HepG2 (cell line): ENCODE data around the gene ZBTB46. TPM values are rescaled to one million over a fixed set of nuclear protein-coding genes. Genes with fewer than 3 reads are reported as not detected.
A peak's percentile ranks its signal among the peaks of the same experiment; 100 is the strongest.

Experiments used
- AKAP8 ChIP-seq: sonication (generic); formaldehyde crosslinking; IDR thresholded peaks from 2 replicates; pipeline ENCODE4 v1.5.1; 2020; ENCODE audit warnings: mild to moderate bottlenecking, missing genetic modification reagents
- ARHGAP35 ChIP-seq: sonication (generic); formaldehyde crosslinking; IDR thresholded peaks from 2 replicates; pipeline ENCODE4 v1.9.0; 2022; ENCODE audit warnings: mild to moderate bottlenecking, inconsistent platforms, moderate library complexity, missing genetic modification reagents, borderline replicate concordance
- ATF5 ChIP-seq: sonication (generic); formaldehyde crosslinking; IDR thresholded peaks from 2 replicates; pipeline ENCODE4 v1.4.0; 2020; ENCODE audit warnings: mild to moderate bottlenecking, low read depth, missing genetic modification reagents
- CEBPZ ChIP-seq: IDR thresholded peaks from 2 replicates; pipeline ENCODE4 v1.6.1; 2012; ENCODE audit warnings: low read length, improper control_type of control experiment
- ELK4 ChIP-seq: sonication (generic); formaldehyde crosslinking; IDR thresholded peaks from 2 replicates; pipeline ENCODE4 v1.9.0; 2021; ENCODE audit warnings: missing genetic modification reagents, borderline replicate concordance
- MED13 ChIP-seq: sonication (generic); formaldehyde crosslinking; IDR thresholded peaks from 2 replicates; pipeline ENCODE4 v1.5.0; 2020; ENCODE audit warnings: missing genetic modification reagents
- NPAS2 ChIP-seq: sonication (generic); formaldehyde crosslinking; IDR thresholded peaks from 2 replicates; pipeline ENCODE4 v1.8.0; 2022; ENCODE audit warnings: mild to moderate bottlenecking, missing genetic modification reagents, borderline replicate concordance
- PAXIP1 ChIP-seq: sonication (generic); formaldehyde crosslinking; conservative IDR thresholded peaks from 2 replicates; pipeline ENCODE4 v1.4.0; 2020; ENCODE audit warnings: mild to moderate bottlenecking, missing genetic modification reagents, moderate library complexity
- SALL2 ChIP-seq: sonication (generic); formaldehyde crosslinking; IDR thresholded peaks from 2 replicates; pipeline ENCODE4 v1.8.1; 2023; ENCODE audit warnings: mild to moderate bottlenecking, missing genetic modification reagents, inconsistent platforms
- SIX1 ChIP-seq: sonication (generic); formaldehyde crosslinking; IDR thresholded peaks from 2 replicates; pipeline ENCODE4 v1.4.0; 2020; ENCODE audit warnings: missing genetic modification reagents, borderline replicate concordance
- SRSF4 ChIP-seq: fragments of 200-400 bp; formaldehyde crosslinking; IDR thresholded peaks from one replicate; pipeline ENCODE4 v1.6.1; 2018; ENCODE audit warnings: mild to moderate bottlenecking, low read depth, low read length, moderate library complexity; ENCODE audit not compliant: poor library complexity, severe bottlenecking
- TOPORS ChIP-seq: sonication (generic); formaldehyde crosslinking; IDR thresholded peaks from 2 replicates; pipeline ENCODE4 v1.8.0; 2023; ENCODE audit warnings: mild to moderate bottlenecking, missing genetic modification reagents
- ZKSCAN1 ChIP-seq: fragments of 150-350 bp; IDR thresholded peaks from 2 replicates; pipeline ENCODE4 v1.6.1; 2014; ENCODE audit warnings: low read length
- ZNF367 ChIP-seq: sonication (generic); formaldehyde crosslinking; IDR thresholded peaks from 2 replicates; pipeline ENCODE4 v1.4.0; 2020; ENCODE audit warnings: missing genetic modification reagents, borderline replicate concordance
- ZNF382 ChIP-seq: sonication (generic); formaldehyde crosslinking; IDR thresholded peaks from 2 replicates; pipeline ENCODE4 v1.5.0; 2020; ENCODE audit warnings: missing genetic modification reagents, mild to moderate bottlenecking, borderline replicate concordance
- ZNF777 ChIP-seq: sonication (generic); formaldehyde crosslinking; IDR thresholded peaks from 2 replicates; pipeline ENCODE4 v1.4.0; 2020; ENCODE audit warnings: missing genetic modification reagents
- ZNF782 ChIP-seq: sonication (generic); formaldehyde crosslinking; IDR thresholded peaks from 2 replicates; pipeline ENCODE4 v1.4.0; 2020; ENCODE audit warnings: missing genetic modification reagents, mild to moderate bottlenecking, borderline replicate concordance
- polyA plus RNA-seq, 8 experiments: library from polyadenylated mRNA; depleted of rRNA in 3 of 8; stranded (reverse) in 7 of 8; unstranded in 1 of 8; fragments of >200 nt; fragmentation: Illumina TruSeq in 4 of 8; extraction: Trizol in 4 of 8; gene quantifications; 2 replicates each; pipeline versions ENCODE4 v1.2.1 to v1.2.3, GENCODE V29; 2011 to 2016; ENCODE audit warnings: low read depth in 4 of 8, missing spikeins in 1 of 8, mixed read lengths in 1 of 8; ENCODE audit not compliant: insufficient read depth in 1 of 8
- total RNA-seq, 5 experiments: library from RNA; depleted of rRNA; stranded (reverse); fragments of >200 nt; fragmentation: Illumina TruSeq; extraction: Trizol; gene quantifications; 2 replicates each; pipeline ENCODE4 v1.2.3, GENCODE V29; 2016; ENCODE audit warnings: low read depth in 1 of 5
- TF ChIP-seq, protein P1 (sequence below): sonication (generic); formaldehyde crosslinking; IDR thresholded peaks from 2 replicates; pipeline ENCODE4 v1.5.0; 2020; ENCODE audit warnings: mild to moderate bottlenecking, missing genetic modification reagents

The ZBTB46 gene
- total and polyA plus RNA-seq, 2 of the 13 experiments (the other 11 are each of a cell fraction or from before 2014, with no cell fraction given), result 1.6 to 13.5 TPM

DNA sequence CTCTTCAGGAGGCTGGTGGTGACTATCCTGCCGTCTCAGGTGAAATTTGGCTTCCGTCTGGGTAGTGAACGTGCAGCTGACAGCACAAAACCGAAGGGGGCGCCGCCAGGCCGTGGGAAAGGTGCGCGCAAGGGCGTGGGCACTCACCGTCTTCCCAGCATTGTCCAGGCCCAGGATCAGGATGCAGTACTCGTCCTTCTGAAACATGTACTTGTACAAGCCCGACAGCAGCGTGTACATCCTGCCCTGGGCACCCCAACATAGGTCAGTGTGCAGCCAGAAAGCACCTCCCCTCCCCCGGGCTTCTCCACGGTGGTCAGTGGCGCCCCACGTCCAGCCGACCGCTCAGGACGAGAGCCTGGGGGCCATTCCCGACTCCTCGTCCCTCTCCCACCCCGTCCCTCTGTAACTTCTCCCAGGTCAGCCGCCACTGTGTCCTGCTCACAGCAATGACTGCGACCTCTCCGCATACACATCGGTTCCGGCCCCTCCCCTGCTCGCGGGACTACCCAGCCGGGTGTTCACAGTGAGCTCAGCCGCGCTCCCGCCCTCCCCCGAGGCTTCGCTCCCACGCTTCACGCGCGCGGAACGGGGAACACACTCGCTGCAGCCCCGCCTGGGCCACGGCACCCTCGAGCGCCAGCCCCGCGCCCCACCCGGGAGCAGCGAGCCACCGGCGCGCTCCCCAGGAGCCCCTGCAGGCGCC lies 124.1 kb downstream of the ZBTB46 start (continued):
- TF ChIP-seq, protein P1, sequence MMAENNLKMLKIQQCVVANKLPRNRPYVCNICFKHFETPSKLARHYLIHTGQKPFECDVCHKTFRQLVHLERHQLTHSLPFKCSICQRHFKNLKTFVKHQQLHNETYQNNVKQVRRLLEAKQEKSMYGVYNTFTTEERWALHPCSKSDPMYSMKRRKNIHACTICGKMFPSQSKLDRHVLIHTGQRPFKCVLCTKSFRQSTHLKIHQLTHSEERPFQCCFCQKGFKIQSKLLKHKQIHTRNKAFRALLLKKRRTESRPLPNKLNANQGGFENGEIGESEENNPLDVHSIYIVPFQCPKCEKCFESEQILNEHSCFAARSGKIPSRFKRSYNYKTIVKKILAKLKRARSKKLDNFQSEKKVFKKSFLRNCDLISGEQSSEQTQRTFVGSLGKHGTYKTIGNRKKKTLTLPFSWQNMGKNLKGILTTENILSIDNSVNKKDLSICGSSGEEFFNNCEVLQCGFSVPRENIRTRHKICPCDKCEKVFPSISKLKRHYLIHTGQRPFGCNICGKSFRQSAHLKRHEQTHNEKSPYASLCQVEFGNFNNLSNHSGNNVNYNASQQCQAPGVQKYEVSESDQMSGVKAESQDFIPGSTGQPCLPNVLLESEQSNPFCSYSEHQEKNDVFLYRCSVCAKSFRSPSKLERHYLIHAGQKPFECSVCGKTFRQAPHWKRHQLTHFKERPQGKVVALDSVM (CRISPR knock-in tag), result peak; percentile 36; the same call in 1 of the 2 replicates
- no peak for TF ChIP-seq ZNF382 (CRISPR knock-in tag)
- TF ChIP-seq ZNF777 (CRISPR knock-in tag), result peak; percentile 88
- TF ChIP-seq ZNF367 (CRISPR knock-in tag), result no peak
- no peak for TF ChIP-seq SRSF4
- no peak for TF ChIP-seq CEBPZ
- no peak for TF ChIP-seq SIX1 (CRISPR knock-in tag)
- no peak; the same call in 1 of the 2 replicates for TF ChIP-seq ZNF782 (CRISPR knock-in tag)
- no peak for TF ChIP-seq TOPORS (CRISPR knock-in tag)
- 0 out of 2 replicates have a peak, but pooled peaks have one; percentile 20 for TF ChIP-seq ARHGAP35 (CRISPR knock-in tag)
- no peak; the same call in none of the 2 replicates for TF ChIP-seq PAXIP1 (CRISPR knock-in tag)
- TF ChIP-seq MED13 (CRISPR knock-in tag), result no peak
- peak; percentile 88 for TF ChIP-seq AKAP8
- TF ChIP-seq ELK4 (CRISPR knock-in tag), result no peak
- TF ChIP-seq ZKSCAN1, result no peak
- TF ChIP-seq SALL2, result no peak
- no peak for TF ChIP-seq ATF5 (CRISPR knock-in tag)
- TF ChIP-seq NPAS2 (CRISPR knock-in tag), result no peak; the same call in 1 of the 2 replicates
